HG02759 (cell line): ENCODE results near the gene ZCCHC7.

ENCODE experiments used
- ATAC-seq: cut with Tn5 transposase; IDR thresholded peaks from one replicate; pipeline ENCODE4 v1.9.1; 2021; ENCODE audit warnings: mild to moderate bottlenecking, moderate library complexity; ENCODE audit not compliant: unreplicated experiment

Gene ZCCHC7

GRCh38 chr9:37370282-37370681, 249.9 kb downstream of the ZCCHC7 start:
- ATAC-seq = no peak

- peak; percentile 72 for ATAC-seq
Observed at GRCh38 chr9:37370968-37371563, 250.7 kb downstream of the ZCCHC7 start.

- peak; percentile 28 for ATAC-seq
Observed at GRCh38 chr9:37371565-37372464, 251.4 kb downstream of the ZCCHC7 start.

- ATAC-seq = no peak
Observed at GRCh38 chr9:37372839-37373238, 252.5 kb downstream of the ZCCHC7 start.

GRCh38 chr9:37373621-37374020, 253.2 kb downstream of the ZCCHC7 start:
- ATAC-seq = no peak

GRCh38 chr9:37374892-37375291, 254.5 kb downstream of the ZCCHC7 start:
- ATAC-seq = peak; percentile 20

- peak; percentile 45 for ATAC-seq
Observed at GRCh38 chr9:37377688-37378612, 257.6 kb downstream of the ZCCHC7 start.

- ATAC-seq = no peak
Observed at GRCh38 chr9:37378613-37379004, 258.2 kb downstream of the ZCCHC7 start.

- no peak for ATAC-seq
Observed at GRCh38 chr9:37379835-37380234, 259.5 kb downstream of the ZCCHC7 start.

GRCh38 chr9:37380570-37380969, 260.2 kb downstream of the ZCCHC7 start:
- no peak for ATAC-seq

- no peak for ATAC-seq
Observed at GRCh38 chr9:37381094-37381741, 260.8 kb downstream of the ZCCHC7 start.

- peak; percentile 37 for ATAC-seq
Observed at GRCh38 chr9:37382161-37382981, 262.0 kb downstream of the ZCCHC7 start.

- peak; percentile 12 for ATAC-seq
Observed at GRCh38 chr9:37382982-37383357, 262.6 kb downstream of the ZCCHC7 start.

GRCh38 chr9:37383393-37383792, 263.0 kb downstream of the ZCCHC7 start:
- no peak for ATAC-seq

GRCh38 chr9:37383876-37384746, 263.7 kb downstream of the ZCCHC7 start:
- ATAC-seq = no peak

GRCh38 chr9:37385286-37385685, 264.9 kb downstream of the ZCCHC7 start:
- ATAC-seq = no peak

GRCh38 chr9:37386988-37387387, 266.6 kb downstream of the ZCCHC7 start:
- ATAC-seq = no peak

- peak; percentile 85 for ATAC-seq
Observed at GRCh38 chr9:37390759-37391158, 270.4 kb downstream of the ZCCHC7 start.

- no peak for ATAC-seq
Observed at GRCh38 chr9:37392272-37392671, 271.9 kb downstream of the ZCCHC7 start.
